A673 (cell line): ENCODE results near the gene HNRNPC. TPM values are rescaled to one million over a fixed set of nuclear protein-coding genes. Genes with fewer than 3 reads are reported as not detected.

Experiments
- BruUV-seq: library from RNA; stranded (reverse); fragments of 400-500 nt; replicated peaks from 2 replicates; lab custom pipeline; 2021; lab: Mats Ljungman, UMichigan
- CTCF ChIA-PET: fragments of 300-600 bp; sonication (Branson Sonifier 250); formaldehyde crosslinking; loops from one replicate; lab custom pipeline; 2022; ENCODE audit warnings: antibody characterized with exemption; lab: Charles Lee
- POLR2A ChIA-PET: fragments of 300-600 bp; sonication (Branson Sonifier 250); formaldehyde crosslinking; loops from one replicate; lab custom pipeline; 2022; ENCODE audit warnings: antibody characterized with exemption; ENCODE audit not compliant: low non-redundant PET; lab: Charles Lee
- DNase-seq: peaks from one replicate; pipeline ENCODE4 v3.0.0-alpha.2; 2015; ENCODE audit warnings: low spot score
- H3K27ac ChIP-seq: fragments of 200-600 bp; sonication (generic); 2 replicates; pipeline ENCODE4 v1.5.1; 2016; ENCODE audit warnings: mixed run types, low read depth, mild to moderate bottlenecking, mixed read lengths, antibody characterized with exemption, low read length; ENCODE audit not compliant: poor library complexity, severe bottlenecking
- H3K27me3 ChIP-seq: fragments of 200-600 bp; sonication (generic); replicated peaks from 2 replicates; pipeline ENCODE4 v1.6.1; 2017; ENCODE audit warnings: mixed run types, low read depth, mild to moderate bottlenecking, mixed read lengths, antibody characterized with exemption, low read length; ENCODE audit not compliant: insufficient read depth, poor library complexity
- H3K36me3 ChIP-seq: fragments of 200-600 bp; sonication (generic); 2 replicates; pipeline ENCODE4 v1.6.1; 2016; ENCODE audit warnings: mixed run types, mild to moderate bottlenecking, mixed read lengths, antibody characterized with exemption, low read length; ENCODE audit not compliant: insufficient read depth, poor library complexity, severe bottlenecking
- H3K4me1 ChIP-seq: fragments of 200-600 bp; sonication (generic); 2 replicates; pipeline ENCODE4 v1.6.1; 2017; ENCODE audit warnings: mixed run types, mild to moderate bottlenecking, mixed read lengths, antibody characterized with exemption, low read length; ENCODE audit not compliant: insufficient read depth, poor library complexity, severe bottlenecking
- H3K4me3 ChIP-seq: fragments of 200-600 bp; sonication (generic); 2 replicates; pipeline ENCODE4 v1.5.1; 2016; ENCODE audit warnings: low read depth, mixed run types, mild to moderate bottlenecking, mixed read lengths, low read length; ENCODE audit not compliant: poor library complexity, severe bottlenecking
- H3K9me3 ChIP-seq: fragments of 200-600 bp; sonication (generic); 2 replicates; pipeline ENCODE4 v1.6.1; 2016; ENCODE audit warnings: mixed run types, low read depth, mild to moderate bottlenecking, mixed read lengths, antibody characterized with exemption, low read length; ENCODE audit not compliant: poor library complexity, severe bottlenecking
- EZH2 ChIP-seq: fragments of 200-600 bp; sonication (generic); IDR thresholded peaks from 2 replicates; pipeline ENCODE4 v1.6.1; 2017; ENCODE audit warnings: borderline replicate concordance, low read depth, mild to moderate bottlenecking, mixed read lengths, antibody characterized with exemption, low read length; ENCODE audit not compliant: poor library complexity, severe bottlenecking
- intact Hi-C: fragments of 100-400 bp; cut with micrococcal nuclease; formaldehyde crosslinking; loops from one replicate; pipeline ENCODE4 v1.10.0; 2022; ENCODE audit not compliant: unreplicated experiment
- total RNA-seq: library from RNA; stranded (reverse); gene quantifications from 2 replicates; pipeline ENCODE4 v1.2.3, GENCODE V29; 2021
- TF ChIP-seq, protein P1 (sequence below): fragments of 300-800, 200-600 bp; sonication (generic); conservative IDR thresholded peaks from 2 replicates; pipeline ENCODE4 v1.5.1; 2017; ENCODE audit warnings: low read depth, mild to moderate bottlenecking, antibody characterized with exemption, low read length, moderate library complexity, mixed read lengths

HNRNPC gene
- total RNA-seq, 1 experiment from 2014 or later: 949 TPM

DNA sequence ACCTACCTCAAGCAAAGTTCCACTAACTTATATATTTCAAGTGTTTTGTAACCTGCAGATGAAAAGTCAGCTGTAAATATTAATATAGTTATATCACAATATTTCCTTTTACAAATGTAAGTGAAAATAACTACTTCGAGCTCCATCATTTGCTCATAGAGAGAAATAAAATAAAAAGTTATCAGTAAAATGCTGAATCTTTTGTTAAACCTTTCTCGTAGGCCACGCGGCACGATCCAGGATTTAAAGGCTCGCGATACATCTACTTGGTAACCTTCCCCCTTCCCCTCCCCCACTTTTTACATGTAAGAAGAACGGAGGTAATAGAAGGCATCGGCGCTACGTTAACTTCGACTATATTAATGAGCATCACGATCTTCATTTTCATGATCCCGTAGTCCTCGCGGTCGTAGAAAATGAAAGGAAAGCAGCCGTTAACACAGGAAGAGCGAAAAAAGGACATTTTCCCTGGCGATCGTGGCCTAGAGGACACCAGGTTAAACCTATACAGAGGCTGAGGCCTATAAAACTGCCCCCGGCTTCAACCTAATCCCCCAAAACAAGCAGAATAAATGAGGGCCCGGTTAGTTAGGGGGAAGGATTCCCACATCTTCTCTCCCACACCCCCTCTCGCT is 508 bp downstream of the HNRNPC start:
- H3K4me3 ChIP-seq: peak overlapping the region; percentile 68
- CTCF ChIA-PET: no interaction called here
- intact Hi-C loops: loop anchor here (5.0 to 10.0 kb wide), 3 partner anchors 114 to 266 kb away; partner anchors contain the start of genes CHD8 and SUPT16H
- POLR2A ChIA-PET: no interaction called here
- H3K36me3 ChIP-seq: peaks cover 50% of the 10 kb centered on the region
- TSS peak; percentile 50 for BruUV-seq
- peak overlapping the region; percentile 91 for H3K27ac ChIP-seq
- no peaks in the 10 kb centered on the region for H3K27me3 ChIP-seq
- no peaks in the 10 kb centered on the region for H3K9me3 ChIP-seq
- peak; percentile 73 for DNase-seq
- peaks cover 31% of the 10 kb centered on the region for H3K4me1 ChIP-seq
- TF ChIP-seq EZH2: no peak

DNA sequence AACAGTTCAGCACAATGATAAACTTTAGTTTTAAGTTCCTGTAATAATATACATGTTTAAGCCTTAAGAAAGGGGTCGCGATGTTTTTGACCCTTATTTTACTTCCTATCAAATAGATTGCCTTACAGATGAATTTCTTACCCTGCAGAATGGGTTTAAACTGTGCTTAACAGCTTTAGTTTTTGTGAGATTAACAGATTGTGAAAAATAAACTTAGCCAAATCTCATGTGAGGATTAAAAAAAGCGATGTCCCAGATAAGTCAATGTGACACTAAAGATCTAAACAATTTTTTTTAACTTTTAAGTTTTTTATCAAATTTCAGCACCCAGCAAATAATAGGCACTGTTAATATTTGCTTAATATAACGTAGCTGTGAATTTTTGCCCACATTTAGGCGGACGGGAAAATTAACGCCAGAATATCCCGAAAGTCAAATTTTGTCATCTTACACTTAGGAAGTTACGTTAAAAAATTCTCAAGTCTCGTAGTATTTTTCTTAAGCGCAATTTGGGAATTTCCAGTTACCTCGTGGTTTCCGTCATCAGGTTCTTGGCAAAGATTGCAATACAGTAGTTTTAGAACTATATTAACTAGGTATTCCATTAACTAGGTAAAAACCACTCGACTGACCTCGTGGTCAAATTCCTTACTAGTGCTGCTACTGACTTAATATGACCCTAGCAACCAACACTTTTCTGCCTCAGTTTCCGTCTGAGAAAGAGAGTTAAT is 1.2 kb downstream of the HNRNPC start:
- intact Hi-C loops: loop anchor here (5.0 to 10.0 kb wide), 3 partner anchors 114 to 267 kb away; partner anchors contain the start of genes CHD8 and SUPT16H

DNA sequence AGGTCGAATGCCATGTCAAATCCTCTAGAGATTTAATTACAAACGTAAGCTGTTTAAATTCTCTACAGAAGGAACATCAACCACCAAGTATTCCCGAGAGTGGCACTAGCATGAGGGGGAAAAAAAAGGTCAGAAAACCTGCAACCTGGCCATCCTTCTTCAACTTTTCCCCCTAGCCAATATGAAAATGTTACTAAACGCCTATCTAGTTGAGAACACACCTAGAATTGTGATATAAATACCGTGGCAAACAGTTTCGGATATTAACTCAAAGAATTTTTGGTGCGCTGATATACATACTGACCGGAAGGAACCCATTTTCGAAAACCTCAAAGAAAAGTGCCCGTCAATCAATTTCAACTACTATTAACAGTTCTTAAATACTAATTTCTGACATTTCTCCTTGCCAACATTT is 1.8 kb downstream of the HNRNPC start:
- Histone ChIP-seq H3K4me3 (peak overlapping the region; percentile 68), H3K27me3 (no peaks in the 10 kb centered on the region), H3K36me3 (peaks cover 63% of the 10 kb centered on the region), H3K27ac (peak overlapping the region; percentile 91), H3K9me3 (no peaks in the 10 kb centered on the region), H3K4me1 (peaks cover 42% of the 10 kb centered on the region)
- BruUV-seq: no TSS peak
- CTCF ChIA-PET: no interaction called here
- intact Hi-C loops: loop anchor here (5.0 to 10.0 kb wide), 3 partner anchors 115 to 267 kb away; partner anchors contain the start of genes CHD8 and SUPT16H
- DNase-seq: peak; percentile 45
- POLR2A ChIA-PET: interaction anchor here (0.7 kb wide), 1 partner anchor 174 kb away, joined by 4 read pairs; no protein-coding TSS in a partner anchor
- no peak for TF ChIP-seq EZH2
- TF ChIP-seq, protein P1, sequence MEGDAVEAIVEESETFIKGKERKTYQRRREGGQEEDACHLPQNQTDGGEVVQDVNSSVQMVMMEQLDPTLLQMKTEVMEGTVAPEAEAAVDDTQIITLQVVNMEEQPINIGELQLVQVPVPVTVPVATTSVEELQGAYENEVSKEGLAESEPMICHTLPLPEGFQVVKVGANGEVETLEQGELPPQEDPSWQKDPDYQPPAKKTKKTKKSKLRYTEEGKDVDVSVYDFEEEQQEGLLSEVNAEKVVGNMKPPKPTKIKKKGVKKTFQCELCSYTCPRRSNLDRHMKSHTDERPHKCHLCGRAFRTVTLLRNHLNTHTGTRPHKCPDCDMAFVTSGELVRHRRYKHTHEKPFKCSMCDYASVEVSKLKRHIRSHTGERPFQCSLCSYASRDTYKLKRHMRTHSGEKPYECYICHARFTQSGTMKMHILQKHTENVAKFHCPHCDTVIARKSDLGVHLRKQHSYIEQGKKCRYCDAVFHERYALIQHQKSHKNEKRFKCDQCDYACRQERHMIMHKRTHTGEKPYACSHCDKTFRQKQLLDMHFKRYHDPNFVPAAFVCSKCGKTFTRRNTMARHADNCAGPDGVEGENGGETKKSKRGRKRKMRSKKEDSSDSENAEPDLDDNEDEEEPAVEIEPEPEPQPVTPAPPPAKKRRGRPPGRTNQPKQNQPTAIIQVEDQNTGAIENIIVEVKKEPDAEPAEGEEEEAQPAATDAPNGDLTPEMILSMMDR: no peak

More for the DNA sequence above, 1.2 kb downstream of the HNRNPC start:
- ChIA-PET CTCF (no interaction called here), POLR2A (no interaction called here)
- Histone ChIP-seq H3K27me3 (no peaks in the 10 kb centered on the region), H3K9me3 (no peaks in the 10 kb centered on the region), H3K4me3 (peak overlapping the region; percentile 68), H3K4me1 (peaks cover 37% of the 10 kb centered on the region), H3K36me3 (peaks cover 57% of the 10 kb centered on the region), H3K27ac (peak overlapping the region; percentile 91)
- TF ChIP-seq EZH2: no peak
- TF ChIP-seq, protein P1: no peak
- no TSS peak for BruUV-seq
- no peak for DNase-seq
